CD4-positive, alpha-beta memory T cell (primary cell): ENCODE data around the gene FRMD4A. TPM values are rescaled to one million over a fixed set of nuclear protein-coding genes. Genes with fewer than 3 reads are reported as not detected.
"Not testable (repeated sequence)": the region's sequence is repeated elsewhere in the genome, so short reads cannot be mapped to it uniquely, and the experiment has no call there.

Source experiments
- CTCF ChIA-PET: fragments of 350-600 bp; sonication (Branson Sonifier 250); formaldehyde crosslinking; loops from one replicate; lab custom pipeline; 2021; ENCODE audit warnings: inconsistent platforms; ENCODE audit not compliant: partially characterized antibody; lab: Charles Lee
- POLR2A ChIA-PET: fragments of 350-600 bp; sonication (Branson Sonifier 250); formaldehyde crosslinking; loops from one replicate; lab custom pipeline; 2021; ENCODE audit not compliant: partially characterized antibody; lab: Charles Lee
- DNase-seq, 5 donors: peaks; one replicate each; pipeline versions ENCODE4 v3.0.0 to v3.0.0-alpha.2; 2020 to 2022; ENCODE audit warnings: mixed read lengths in 1 of 5
- H3K27ac ChIP-seq: one replicate; pipeline ENCODE4 v1.7.0; 2013; ENCODE audit warnings: low read depth, low read length
- H3K27me3 ChIP-seq: 2 replicates; pipeline ENCODE4 v1.7.0; 2013; ENCODE audit warnings: mild to moderate bottlenecking, low read length, moderate library complexity; ENCODE audit not compliant: insufficient read depth
- H3K36me3 ChIP-seq: 2 replicates; pipeline ENCODE4 v1.7.0; 2013; ENCODE audit warnings: mild to moderate bottlenecking, low read length, moderate library complexity; ENCODE audit not compliant: insufficient read depth
- H3K4me1 ChIP-seq: 2 replicates; pipeline ENCODE4 v1.7.0; 2013; ENCODE audit warnings: mild to moderate bottlenecking, low read length, moderate library complexity; ENCODE audit not compliant: insufficient read depth
- H3K4me3 ChIP-seq, 2 donors: one replicate each; pipeline ENCODE4 v1.7.0; 2013; ENCODE audit warnings: low read length in 2 of 2, mild to moderate bottlenecking in 1 of 2
- H3K9me3 ChIP-seq, 2 donors: one replicate each; pipeline ENCODE4 v1.7.0; 2013; ENCODE audit warnings: low read length in 2 of 2, control low read depth in 1 of 2; ENCODE audit not compliant: control insufficient read depth in 1 of 2
- H3K27ac Mint-ChIP-seq, 7 donors: one replicate each; pipeline ENCODE4 v1.8.0; 2020 to 2021; ENCODE audit warnings: mixed read lengths in 7 of 7, mild to moderate bottlenecking in 6 of 7, inconsistent platforms in 3 of 7, moderate library complexity in 3 of 7
- H3K27me3 Mint-ChIP-seq, 2 donors: one replicate each; pipeline ENCODE4 v1.8.0; 2020 to 2021; ENCODE audit warnings: mixed read lengths in 2 of 2
- H3K36me3 Mint-ChIP-seq, 2 donors: one replicate each; pipeline ENCODE4 v1.8.0; 2020 to 2021; ENCODE audit warnings: mixed read lengths in 2 of 2, inconsistent platforms in 1 of 2, mild to moderate bottlenecking in 1 of 2
- H3K4me1 Mint-ChIP-seq, 4 donors: one replicate each; pipeline ENCODE4 v1.8.0; 2020 to 2021; ENCODE audit warnings: mixed read lengths in 4 of 4, mild to moderate bottlenecking in 1 of 4
- H3K4me3 Mint-ChIP-seq, 8 donors: one replicate each; pipeline ENCODE4 v1.8.0; 2020 to 2021; ENCODE audit warnings: mixed read lengths in 8 of 8, mild to moderate bottlenecking in 7 of 8, moderate library complexity in 6 of 8, inconsistent platforms in 3 of 8
- H3K9me3 Mint-ChIP-seq, 8 donors: one replicate each; pipeline ENCODE4 v1.8.0; 2020 to 2021; ENCODE audit warnings: mixed read lengths in 8 of 8, mild to moderate bottlenecking in 5 of 8, inconsistent platforms in 3 of 8, moderate library complexity in 1 of 8
- intact Hi-C: fragments of 100-400 bp; cut with micrococcal nuclease; formaldehyde crosslinking; loops from one replicate; pipeline ENCODE4 v1.15.1; 2023
- polyA plus RNA-seq, 2 donors: library from polyadenylated mRNA; unstranded; fragments of 300-500 nt; fragmentation: Illumina TruSeq; gene quantifications; one replicate each; pipeline ENCODE4 v1.2.3, GENCODE V29; 2021
- total RNA-seq, 2 experiments: library from RNA; stranded (reverse); gene quantifications; one replicate each; pipeline ENCODE4 v1.2.3, GENCODE V29; 2021

FRMD4A gene
- total and polyA plus RNA-seq, 4 experiments from 2014 or later, result 0.89 to 2.4 (median 1.9) TPM; not detected in 1

- Mint-ChIP-seq H3K4me1 (peaks cover 9 to 19% (median 12%) of the 10 kb centered on the region in 4 donors), H3K36me3 (peaks cover 0 to 7% of the 10 kb centered on the region in 2 donors), H3K4me3 (no peak overlapping the region), H3K27ac (no peak overlapping the region), H3K9me3 (peaks cover 0 to 3% (median 0%) of the 10 kb centered on the region in 8 donors), H3K27me3 (peaks cover 0 to 2% of the 10 kb centered on the region in 2 donors)
- CTCF ChIA-PET, result no interaction called here
- intact Hi-C loops, result no loop called here
- no peaks in the 10 kb centered on the region for H3K36me3 ChIP-seq
- H3K4me1 ChIP-seq, result peaks cover 16% of the 10 kb centered on the region
- no peak for DNase-seq
- H3K9me3 ChIP-seq, result no peaks in the 10 kb centered on the region
- no peaks in the 10 kb centered on the region for H3K27me3 ChIP-seq
- no peak overlapping the region for H3K4me3 ChIP-seq
- POLR2A ChIA-PET, result no interaction called here
- no peak overlapping the region for H3K27ac ChIP-seq
Observed at GRCh38 chr10:13716081-13717071, 614.3 kb downstream of the FRMD4A start.

- POLR2A ChIA-PET, H3K27me3 ChIP-seq: not testable (repeated sequence)
Observed at GRCh38 chr10:13715596-13715995, 615.1 kb downstream of the FRMD4A start.

GRCh38 chr10:13715100-13715499 lies 615.6 kb downstream of the FRMD4A start:
- H3K36me3 Mint-ChIP-seq, result no peaks in the 10 kb centered on the region
- intact Hi-C loops, result no loop called here

More at GRCh38 chr10:13715596-13715995, 615.1 kb downstream of the FRMD4A start:
- H3K27me3 Mint-ChIP-seq, H3K36me3 Mint-ChIP-seq, H3K9me3 ChIP-seq, H3K4me3 ChIP-seq, H3K27ac ChIP-seq, H3K9me3 Mint-ChIP-seq, DNase-seq, H3K27ac Mint-ChIP-seq, intact Hi-C loops, H3K36me3 ChIP-seq, H3K4me3 Mint-ChIP-seq: not testable (repeated sequence)
- peaks cover 9 to 19% (median 12%) of the 10 kb centered on the region in 4 donors for H3K4me1 Mint-ChIP-seq
- CTCF ChIA-PET, result interaction anchor here (1.7 kb wide), 1 partner anchor 8 kb away, joined by 4 read pairs; no protein-coding TSS in a partner anchor
- peaks cover 16% of the 10 kb centered on the region for H3K4me1 ChIP-seq

GRCh38 chr10:13712837-13713581 lies 617.7 kb downstream of the FRMD4A start:
- Histone ChIP-seq H3K4me3 (no peak overlapping the region), H3K9me3 (no peaks in the 10 kb centered on the region), H3K27me3 (no peaks in the 10 kb centered on the region), H3K27ac (no peak overlapping the region), H3K36me3 (no peaks in the 10 kb centered on the region), H3K4me1 (peaks cover 4% of the 10 kb centered on the region)
- no peak overlapping the region for H3K27ac Mint-ChIP-seq
- no peaks in the 10 kb centered on the region for H3K36me3 Mint-ChIP-seq
- H3K27me3 Mint-ChIP-seq, result peaks cover 1 to 4% of the 10 kb centered on the region in 2 donors
- DNase-seq, result no peak
- H3K4me3 Mint-ChIP-seq, result no peak overlapping the region
- intact Hi-C loops, result no loop called here
- H3K4me1 Mint-ChIP-seq, result peaks cover 5 to 15% (median 7%) of the 10 kb centered on the region in 4 donors
- ChIA-PET CTCF (no interaction called here), POLR2A (no interaction called here)
- H3K9me3 Mint-ChIP-seq, result no peaks in the 10 kb centered on the region

More at GRCh38 chr10:13715100-13715499, 615.6 kb downstream of the FRMD4A start:
- Histone ChIP-seq H3K9me3 (no peaks in the 10 kb centered on the region), H3K36me3 (no peaks in the 10 kb centered on the region), H3K27ac (no peak overlapping the region), H3K4me1 (peaks cover 16% of the 10 kb centered on the region), H3K4me3 (no peak overlapping the region), H3K27me3 (no peaks in the 10 kb centered on the region)
- peaks cover 1 to 2% of the 10 kb centered on the region in 2 donors for H3K27me3 Mint-ChIP-seq
- H3K9me3 Mint-ChIP-seq, result no peaks in the 10 kb centered on the region
- H3K4me3 Mint-ChIP-seq, result no peak overlapping the region
- ChIA-PET CTCF (interaction anchor here (1.4 to 1.7 kb wide), 2 partner anchors 8 to 9 kb away, joined by 3 to 4 read pairs; no protein-coding TSS in a partner anchor), POLR2A (no interaction called here)
- no peak for DNase-seq
- H3K4me1 Mint-ChIP-seq, result peaks cover 9 to 19% (median 12%) of the 10 kb centered on the region in 4 donors
- H3K27ac Mint-ChIP-seq, result no peak overlapping the region

DNA sequence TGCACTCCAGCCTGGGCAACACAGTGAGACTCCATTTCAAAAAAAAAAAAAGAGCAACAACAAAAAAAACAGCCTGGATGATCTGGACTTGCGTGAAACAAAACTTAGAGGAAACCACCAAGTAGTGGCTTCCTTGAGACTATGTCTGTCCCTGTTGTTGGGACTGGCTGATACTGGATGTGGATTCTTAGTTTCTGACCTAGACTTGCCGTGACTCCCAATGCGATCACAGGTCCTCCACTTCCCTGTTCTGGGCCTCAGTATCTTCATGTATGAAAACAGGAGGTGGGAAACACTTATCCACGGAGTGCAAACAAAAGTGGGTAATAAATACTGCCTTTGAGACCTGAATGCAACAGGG lies 618.3 kb downstream of the FRMD4A start:
- Mint-ChIP-seq H3K4me3 (no peak overlapping the region), H3K27me3 (peaks cover 1 to 8% of the 10 kb centered on the region in 2 donors), H3K36me3 (no peaks in the 10 kb centered on the region), H3K9me3 (no peaks in the 10 kb centered on the region), H3K27ac (no peak overlapping the region), H3K4me1 (peaks cover 6 to 15% (median 8%) of the 10 kb centered on the region in 4 donors)
- ChIA-PET CTCF (interaction anchor here (0.6 kb wide), 1 partner anchor 68 kb away, joined by 4 read pairs; no protein-coding TSS in a partner anchor), POLR2A (no interaction called here)
- H3K4me1 ChIP-seq, result peaks cover 4% of the 10 kb centered on the region
- DNase-seq, result no peak
- no peak overlapping the region for H3K4me3 ChIP-seq
- no peaks in the 10 kb centered on the region for H3K9me3 ChIP-seq
- H3K36me3 ChIP-seq, result no peaks in the 10 kb centered on the region
- intact Hi-C loops, result no loop called here
- H3K27ac ChIP-seq, result no peak overlapping the region
- H3K27me3 ChIP-seq, result no peaks in the 10 kb centered on the region

GRCh38 chr10:13711291-13711690 lies 619.4 kb downstream of the FRMD4A start:
- no peaks in the 10 kb centered on the region for H3K9me3 ChIP-seq
- peaks cover 14% of the 10 kb centered on the region for H3K4me1 ChIP-seq
- no peak overlapping the region for H3K4me3 ChIP-seq
- H3K9me3 Mint-ChIP-seq, result no peaks in the 10 kb centered on the region
- no peak for DNase-seq
- no peak overlapping the region for H3K4me3 Mint-ChIP-seq
- ChIA-PET POLR2A (no interaction called here), CTCF (interaction anchor here (0.6 to 0.9 kb wide), 2 partner anchors 8 to 42 kb away, joined by 4 read pairs; no protein-coding TSS in a partner anchor)
- H3K4me1 Mint-ChIP-seq, result peaks cover 13 to 23% (median 17%) of the 10 kb centered on the region in 4 donors
- H3K27me3 ChIP-seq, result no peaks in the 10 kb centered on the region
- H3K27ac Mint-ChIP-seq, result no peak overlapping the region
- no peak overlapping the region for H3K27ac ChIP-seq
- no peaks in the 10 kb centered on the region for H3K36me3 ChIP-seq
- no peaks in the 10 kb centered on the region for H3K36me3 Mint-ChIP-seq
- peaks cover 10 to 19% of the 10 kb centered on the region in 2 donors for H3K27me3 Mint-ChIP-seq
- intact Hi-C loops, result no loop called here
